Pons (tissue), 1 donor: Measurements from ENCODE around the gene TCAF1.
"Not testable (repeated sequence)": the region's sequence is repeated elsewhere in the genome, so short reads cannot be mapped to it uniquely, and the experiment has no call there.

Experiments
- DNase-seq: peaks from one replicate; pipeline ENCODE4 v3.0.0-alpha.2; 2016; ENCODE audit warnings: low spot score

Gene TCAF1

GRCh38 chr7:143855443-143855842 lies 46.5 kb downstream of the TCAF1 start:
- DNase-seq: not testable (repeated sequence)

GRCh38 chr7:143850682-143851081 lies 51.3 kb downstream of the TCAF1 start:
- no peak for DNase-seq

- DNase-seq: no peak
Measured at GRCh38 chr7:143849785-143850479, 52.0 kb downstream of the TCAF1 start.

GRCh38 chr7:143848192-143848591 lies 53.8 kb downstream of the TCAF1 start:
- no peak for DNase-seq

- no peak for DNase-seq
Measured at GRCh38 chr7:143846692-143847091, 55.3 kb downstream of the TCAF1 start.

- not testable (repeated sequence) for DNase-seq
Measured at GRCh38 chr7:143841696-143842095, 60.3 kb downstream of the TCAF1 start.

- DNase-seq: not testable (repeated sequence)
Measured at GRCh38 chr7:143840062-143840461, 61.9 kb downstream of the TCAF1 start.

- DNase-seq: not testable (repeated sequence)
Measured at GRCh38 chr7:143837223-143837622, 64.8 kb downstream of the TCAF1 start.

- not testable (repeated sequence) for DNase-seq
Measured at GRCh38 chr7:143836622-143837021, 65.4 kb downstream of the TCAF1 start.

GRCh38 chr7:143836088-143836487 lies 65.9 kb downstream of the TCAF1 start:
- DNase-seq: not testable (repeated sequence)

GRCh38 chr7:143826578-143826977 lies 75.4 kb downstream of the TCAF1 start:
- DNase-seq: not testable (repeated sequence)

GRCh38 chr7:143824295-143825135 lies 77.5 kb downstream of the TCAF1 start:
- not testable (repeated sequence) for DNase-seq

GRCh38 chr7:143823634-143824294 lies 78.2 kb downstream of the TCAF1 start:
- DNase-seq: not testable (repeated sequence)

- not testable (repeated sequence) for DNase-seq
Measured at GRCh38 chr7:143821392-143822277, 80.3 kb downstream of the TCAF1 start.

- DNase-seq: not testable (repeated sequence)
Measured at GRCh38 chr7:143817873-143818272, 84.1 kb downstream of the TCAF1 start.

- DNase-seq: not testable (repeated sequence)
Measured at GRCh38 chr7:143816471-143817133, 85.4 kb downstream of the TCAF1 start.

- not testable (repeated sequence) for DNase-seq
Measured at GRCh38 chr7:143810639-143811038, 91.3 kb downstream of the TCAF1 start.

GRCh38 chr7:143806664-143807071 lies 95.3 kb downstream of the TCAF1 start:
- DNase-seq: not testable (repeated sequence)
